GM18870 (cell line): ENCODE measurements around the gene KCNC3.

Experiments used
- ATAC-seq: cut with Tn5 transposase; IDR thresholded peaks from one replicate; pipeline ENCODE4 v1.9.1; 2021; ENCODE audit warnings: moderate library complexity; ENCODE audit not compliant: unreplicated experiment

KCNC3 gene

DNA sequence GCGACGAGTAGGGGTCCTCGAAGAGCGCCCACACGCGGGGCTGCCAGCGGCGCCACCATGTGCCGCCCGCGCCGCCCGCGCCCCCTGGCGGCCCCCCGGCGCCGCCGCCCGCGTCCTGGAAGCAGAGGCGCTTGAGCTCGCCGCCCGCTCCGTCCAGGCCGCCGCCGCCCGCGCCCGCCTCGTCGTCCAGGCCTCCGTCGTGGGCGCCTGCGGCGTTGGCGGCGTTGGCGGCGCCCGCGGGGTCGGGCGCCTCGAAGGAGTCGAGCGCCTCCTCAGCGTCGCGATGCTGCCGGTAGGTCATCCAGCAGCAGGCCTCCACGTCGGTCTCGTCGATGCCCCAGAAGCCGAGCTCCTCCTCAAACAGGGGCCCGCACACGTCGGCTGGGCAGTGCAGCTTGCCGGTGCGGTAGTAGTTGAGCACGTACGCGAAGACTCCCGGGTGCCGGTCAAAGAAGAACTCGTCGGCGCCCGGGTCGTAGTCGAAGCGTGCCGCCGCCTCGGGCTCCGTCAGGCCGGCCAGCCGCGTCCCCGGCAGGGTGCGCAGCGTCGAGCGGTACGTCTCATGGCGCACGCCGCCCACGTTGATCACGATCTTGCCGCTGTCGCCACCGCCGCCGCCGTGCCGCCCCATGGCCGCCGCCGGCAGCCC lies 829 bp downstream of the KCNC3 start:
- ATAC-seq = no peak

DNA sequence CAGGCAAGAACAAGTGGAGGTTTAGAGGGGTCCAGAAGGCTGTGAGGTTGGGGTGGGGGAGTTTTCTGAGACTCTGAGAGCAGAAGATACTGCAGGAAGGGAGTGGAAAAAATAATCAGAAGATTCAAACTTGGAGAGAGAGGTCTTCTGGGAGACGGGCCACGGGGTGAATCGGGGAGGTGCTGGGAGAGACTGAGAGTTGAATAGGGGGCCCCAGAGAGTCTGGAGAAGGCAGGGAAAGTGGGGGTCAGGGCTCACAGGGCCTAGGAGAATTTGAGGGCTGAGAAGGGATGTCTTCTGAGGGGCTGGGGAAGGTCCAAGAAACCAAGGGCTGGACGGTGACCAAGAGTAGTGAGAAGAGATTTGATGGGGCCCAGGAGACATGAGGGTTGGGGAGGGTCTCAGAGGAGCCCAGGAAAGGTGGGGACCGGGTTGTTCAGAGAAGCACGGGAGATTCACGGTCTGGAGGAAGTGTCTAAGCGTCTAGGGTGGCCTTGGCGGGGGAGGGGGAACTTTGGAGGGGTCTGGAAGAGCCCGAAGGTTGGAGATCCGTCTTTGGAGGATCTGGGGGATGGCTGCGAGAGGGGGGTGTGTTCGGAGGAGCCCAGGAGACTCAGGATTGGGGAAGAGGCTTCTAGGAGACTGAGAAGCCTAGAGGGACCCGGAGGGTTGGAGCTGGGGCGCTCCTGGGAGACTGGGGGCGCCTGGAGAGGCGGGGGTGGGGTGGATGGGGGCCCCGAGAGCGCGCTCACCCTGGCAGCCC lies 1.5 kb downstream of the KCNC3 start:
- ATAC-seq = no peak

DNA sequence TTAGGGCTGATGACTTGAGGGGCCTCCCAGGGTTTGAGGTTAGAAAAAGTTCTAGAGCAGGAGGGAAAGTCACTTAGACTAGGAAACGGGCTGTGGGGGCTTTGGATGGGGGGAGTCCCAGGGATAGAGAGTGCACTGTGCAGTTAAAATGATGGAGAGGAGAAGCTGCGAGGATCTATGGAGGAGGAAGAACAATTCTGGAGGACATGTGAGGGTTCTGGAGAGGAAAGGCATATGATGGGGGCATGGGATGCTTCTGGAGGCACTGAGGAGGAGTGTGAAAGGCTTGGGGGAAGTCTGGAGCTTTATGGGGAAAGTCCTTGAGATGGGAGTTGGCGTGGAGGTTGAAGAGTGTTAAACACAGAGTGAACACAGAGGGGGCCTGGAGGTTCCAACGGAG lies 2.2 kb downstream of the KCNC3 start:
- ATAC-seq = no peak

DNA sequence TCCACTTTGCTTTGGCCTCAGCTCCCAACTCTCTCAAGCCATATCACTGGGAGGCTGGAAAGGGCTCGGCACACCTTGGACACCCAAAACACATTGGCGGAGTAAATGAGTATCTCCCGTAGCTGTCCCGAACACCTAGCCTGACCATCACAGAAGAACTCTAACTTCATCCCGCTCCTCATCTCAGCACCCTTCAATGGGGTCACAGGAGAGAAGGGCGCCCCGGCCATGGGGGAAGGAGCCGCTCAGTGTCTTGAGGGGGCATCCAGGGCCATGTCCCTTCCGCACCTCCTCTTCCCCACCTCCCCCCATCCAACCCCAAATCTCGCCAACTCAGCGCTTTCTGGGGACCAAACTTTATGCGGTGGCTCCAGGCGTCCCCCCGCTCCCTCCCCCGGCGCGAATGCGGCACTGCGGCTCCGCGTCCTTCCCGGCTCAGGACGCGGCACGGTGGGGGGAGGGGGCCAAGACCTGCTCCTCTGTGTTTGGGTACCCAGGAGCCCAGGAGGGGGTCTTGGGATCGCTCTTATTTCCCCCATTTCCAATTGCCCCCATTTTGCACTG lies 3.0 kb downstream of the KCNC3 start:
- ATAC-seq = no peak

DNA sequence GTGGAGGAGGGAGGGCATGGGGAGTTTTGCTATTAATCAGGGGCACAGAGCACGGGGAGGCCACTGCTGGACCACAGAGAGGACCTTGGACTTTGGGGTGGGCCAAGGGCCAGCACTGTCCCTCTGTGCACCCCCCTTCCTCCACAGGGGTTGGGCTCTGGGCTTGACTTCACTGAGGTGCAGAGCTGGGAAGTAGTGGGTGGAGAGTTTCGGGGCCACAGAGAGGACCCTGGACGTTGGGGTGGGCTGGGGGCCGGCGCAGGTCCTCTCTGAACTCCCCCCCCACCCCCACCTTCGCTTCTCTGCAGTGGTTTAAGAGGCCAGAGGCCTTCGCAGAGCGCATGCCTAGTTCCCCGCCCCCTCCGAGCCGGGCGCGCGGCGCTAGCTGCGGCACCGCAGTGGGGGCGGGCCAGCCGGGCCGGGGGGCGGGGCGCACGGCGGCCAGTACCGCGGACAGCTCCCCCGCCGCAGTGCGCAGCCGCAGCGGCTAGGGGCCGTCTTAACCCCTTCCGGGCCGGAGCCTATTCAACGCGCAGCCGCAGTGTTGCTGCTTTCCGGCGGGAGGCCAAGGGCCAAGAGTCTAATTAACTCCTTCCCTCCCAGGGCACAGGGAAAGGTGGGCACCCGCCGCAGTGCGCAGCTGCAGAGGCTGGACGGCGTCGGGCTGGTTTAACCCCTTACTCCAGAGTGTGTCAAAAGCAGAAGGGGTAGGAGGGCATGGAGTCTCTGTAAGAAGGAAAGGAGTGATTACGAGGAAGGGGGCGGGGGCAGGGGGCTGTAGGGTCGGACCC lies 3.7 kb downstream of the KCNC3 start:
- ATAC-seq = no peak

DNA sequence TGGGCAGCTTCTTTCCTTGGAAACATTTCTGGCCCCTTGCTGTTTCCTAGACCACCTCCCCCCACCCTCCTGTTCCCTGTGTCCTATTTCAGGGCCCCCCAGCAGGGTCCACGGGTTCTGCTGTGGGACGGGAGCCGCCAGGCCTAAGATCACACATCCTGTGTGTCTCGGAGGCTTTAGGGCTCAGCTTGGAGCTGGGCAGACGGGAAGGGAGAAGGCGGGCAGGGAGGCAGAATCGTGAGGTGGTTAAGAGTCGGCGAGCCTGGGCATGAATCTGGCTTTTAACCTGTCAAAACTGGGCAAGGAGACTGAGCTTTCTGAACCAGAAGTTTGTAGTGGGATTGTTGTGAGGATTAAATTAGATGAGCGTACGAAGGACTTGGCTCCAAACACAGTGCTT lies 4.8 kb downstream of the KCNC3 start:
- ATAC-seq = no peak

- ATAC-seq = no peak
Measured at GRCh38 chr19:50323782-50324133, 5.4 kb downstream of the KCNC3 start.

DNA sequence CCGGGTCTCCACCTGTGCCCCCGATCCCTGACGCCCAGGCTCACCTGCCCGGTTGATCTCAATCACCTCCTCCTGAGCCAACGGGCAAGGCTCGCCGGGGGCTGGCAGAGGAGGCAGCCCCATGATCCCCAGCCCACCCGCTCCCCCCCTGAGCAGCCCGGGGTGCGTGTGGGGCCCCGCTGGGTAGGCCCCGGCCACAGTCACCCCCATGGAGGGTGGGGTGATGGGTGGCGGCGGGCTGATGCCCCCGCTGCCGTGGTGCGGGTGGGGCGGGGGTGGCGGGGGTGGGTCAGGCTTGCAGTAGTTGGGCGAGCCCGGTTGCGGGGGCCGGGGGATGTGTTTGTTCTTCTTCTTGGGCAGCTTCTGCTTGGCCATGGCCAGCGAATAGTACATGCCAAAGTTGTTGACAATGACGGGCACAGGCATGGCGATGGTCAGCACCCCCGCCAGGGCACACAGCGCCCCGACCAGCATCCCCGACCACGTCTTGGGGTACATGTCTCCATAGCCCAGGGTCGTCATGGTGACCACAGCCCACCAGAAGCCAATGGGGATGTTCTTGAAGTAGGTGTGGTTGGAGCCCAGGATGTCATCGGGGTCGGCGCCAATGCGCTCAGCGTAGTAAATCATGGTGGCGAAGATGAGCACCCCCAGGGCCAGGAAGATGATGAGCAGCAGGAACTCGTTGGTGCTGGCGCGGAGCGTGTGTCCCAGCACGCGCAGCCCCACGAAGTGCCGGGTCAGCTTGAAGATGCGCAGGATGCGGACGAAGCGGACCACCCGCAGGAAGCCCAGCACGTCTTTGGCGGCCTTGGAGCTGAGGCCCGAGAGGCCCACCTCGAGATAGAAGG lies 6.0 kb downstream of the KCNC3 start:
- ATAC-seq = no peak

DNA sequence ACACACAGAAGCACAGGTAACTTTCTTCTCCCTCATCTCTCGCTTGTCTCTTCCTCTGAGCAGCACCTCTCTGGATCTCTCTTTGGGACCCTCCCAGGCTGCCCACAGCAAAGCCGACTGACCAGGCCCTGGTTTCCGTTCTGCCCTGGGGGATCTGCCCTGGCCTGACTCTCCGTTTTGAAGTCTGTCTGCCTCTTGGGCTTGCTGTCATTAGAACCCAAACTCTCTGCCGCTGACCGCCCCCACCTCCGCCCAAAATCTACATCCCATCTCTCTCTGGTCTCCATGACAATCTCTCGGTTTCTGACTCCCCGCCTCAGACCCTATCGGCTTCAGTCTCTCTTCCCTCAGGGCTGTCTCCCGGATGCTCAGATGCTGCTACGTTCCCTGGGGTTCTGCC lies 6.9 kb downstream of the KCNC3 start:
- ATAC-seq = no peak

DNA sequence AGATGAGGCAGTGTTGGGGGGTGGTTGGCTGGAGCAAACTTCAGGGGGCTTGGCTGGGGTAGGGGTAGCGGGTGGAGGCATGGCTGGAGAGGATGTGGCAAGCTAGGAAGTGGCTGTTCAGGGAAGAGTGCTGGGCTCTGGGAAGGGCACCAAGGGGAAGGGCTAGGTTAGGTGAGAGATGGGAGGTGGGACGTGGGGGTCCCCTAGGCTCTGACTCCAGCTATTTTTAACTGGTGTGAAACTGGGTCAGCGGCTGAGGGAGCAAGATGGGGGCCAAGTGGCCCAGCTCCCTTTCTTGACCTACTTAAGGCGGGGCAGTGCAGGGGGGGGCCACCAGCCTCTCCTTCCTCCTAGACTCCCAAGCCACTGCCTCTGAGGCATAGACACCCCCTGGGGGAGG lies 7.3 kb downstream of the KCNC3 start:
- no peak for ATAC-seq

GRCh38 chr19:50320596-50320995 lies 8.6 kb downstream of the KCNC3 start:
- no peak for ATAC-seq

- no peak for ATAC-seq
Measured at GRCh38 chr19:50320051-50320450, 9.1 kb downstream of the KCNC3 start.

- no peak for ATAC-seq
Measured at GRCh38 chr19:50319156-50319555, 10.0 kb downstream of the KCNC3 start.

DNA sequence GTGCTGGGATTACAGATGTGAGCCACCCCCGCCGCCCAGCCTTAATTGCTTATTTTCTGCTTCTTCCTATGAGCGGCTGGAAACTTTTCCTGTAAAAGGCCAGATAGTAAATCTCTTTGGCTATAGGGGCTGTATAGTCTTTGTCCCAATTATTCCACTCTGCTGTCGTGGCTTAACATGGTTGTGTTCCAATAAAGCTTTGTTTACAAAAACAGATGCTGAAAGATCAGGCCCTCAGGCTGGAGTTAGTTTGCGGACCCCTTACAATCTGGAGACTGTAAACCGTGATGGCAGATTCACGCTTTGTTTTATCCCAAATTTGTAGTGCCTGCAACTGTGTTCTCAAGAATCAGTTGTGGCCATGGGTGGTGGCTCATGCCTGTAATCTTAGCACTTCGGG lies 10.7 kb downstream of the KCNC3 start:
- no peak for ATAC-seq

GRCh38 chr19:50317115-50317514 lies 12.1 kb downstream of the KCNC3 start:
- no peak for ATAC-seq

DNA sequence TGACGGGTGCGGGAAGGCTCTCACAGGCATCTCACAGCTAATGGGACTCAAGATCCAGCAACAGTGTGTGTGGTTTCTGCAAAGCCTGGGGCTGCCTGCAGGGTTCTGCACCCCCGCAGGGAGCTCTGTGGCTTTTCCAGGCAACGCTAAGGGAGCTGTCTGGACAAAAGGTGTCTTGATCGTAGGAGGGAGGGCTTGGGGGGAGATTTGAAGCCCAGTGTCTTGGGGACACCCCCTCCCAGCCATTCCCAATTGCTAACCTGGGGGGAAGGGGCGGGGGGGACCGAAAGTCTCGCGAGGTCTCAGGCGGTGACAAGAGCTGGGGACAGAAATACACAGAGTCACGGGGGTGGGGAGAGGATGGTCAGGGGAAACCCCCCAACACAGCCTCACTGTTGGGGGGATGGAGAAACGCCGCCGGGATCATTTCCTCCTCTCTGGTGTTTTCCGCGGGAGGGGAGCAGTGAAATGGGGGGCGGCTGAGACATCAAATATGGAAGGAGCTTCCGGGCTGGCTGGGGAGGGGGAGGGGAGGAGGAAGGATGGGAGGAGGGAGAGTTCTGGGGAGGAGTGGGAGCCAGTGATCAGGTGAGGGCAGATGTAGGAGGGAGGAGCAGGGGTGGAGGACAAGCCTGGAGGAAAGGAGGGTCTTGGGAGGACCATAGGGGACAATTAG lies 13.3 kb downstream of the KCNC3 start:
- ATAC-seq = no peak

- ATAC-seq = no peak
Measured at GRCh38 chr19:50314724-50315708, 14.2 kb downstream of the KCNC3 start.

DNA sequence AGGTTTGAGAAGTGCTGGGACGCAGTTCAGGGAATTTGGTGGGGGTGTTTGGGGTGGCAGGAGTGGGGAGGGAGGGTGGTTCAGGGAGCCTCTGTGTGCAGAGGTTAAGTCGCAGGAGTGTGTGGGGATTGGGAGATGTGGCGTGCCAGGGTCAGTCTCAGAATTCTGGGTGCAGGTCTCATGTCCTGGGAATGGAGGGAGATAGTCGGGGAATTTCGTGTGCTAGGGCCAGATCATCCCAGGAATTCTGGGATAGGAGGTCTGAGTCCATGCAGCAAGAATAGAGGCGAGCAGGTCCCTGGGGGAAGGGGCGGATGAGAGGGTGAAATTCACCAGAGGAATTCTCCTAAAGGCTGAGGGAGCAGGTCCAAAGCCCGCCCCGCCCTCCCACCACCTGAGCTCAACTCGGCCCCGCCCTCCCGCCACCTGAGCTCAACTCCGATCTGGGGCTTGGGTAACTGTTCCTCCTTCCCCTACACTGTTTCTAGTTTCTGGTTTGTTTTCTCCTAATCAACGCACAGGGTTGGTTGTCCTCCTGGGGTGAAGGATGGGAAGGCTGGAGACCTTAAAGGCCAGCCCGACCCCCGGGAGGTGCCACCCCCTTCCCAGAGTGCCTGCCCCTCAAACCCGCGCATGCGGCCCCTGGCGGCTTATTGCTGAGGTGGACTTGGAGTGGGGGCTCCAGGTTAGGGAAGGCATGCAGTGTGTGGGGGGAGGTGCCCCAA lies 15.2 kb downstream of the KCNC3 start:
- ATAC-seq = no peak
